ENCODE data around the gene ALS2. TPM values are rescaled to one million over a fixed set of nuclear protein-coding genes. Genes with fewer than 3 reads are reported as not detected.

The ALS2 gene
- total and polyA plus RNA-seq, 4 donors = 8.2 to 35.3 (median 15.0) TPM

- no peaks in the 10 kb centered on the region for H3K4me1 ChIP-seq (ENCODE audit: control insufficient read depth in 4 of 4, insufficient read depth in 4 of 4, low read length in 3 of 4)
- H3K9ac ChIP-seq (ENCODE audit: low read depth in 1 of 2, low read length in 2 of 2) = no peak overlapping the region
- DNase-seq (ENCODE audit: low spot score) = no peak
- H3K4me3 ChIP-seq (ENCODE audit: low read depth in 1 of 3, low read length in 3 of 3) = no peak overlapping the region
- H3K9me3 ChIP-seq (ENCODE audit: control insufficient read depth in 4 of 4, low read length in 3 of 4) = no peaks in the 10 kb centered on the region
- H3K36me3 ChIP-seq (ENCODE audit: control insufficient read depth in 4 of 4, insufficient read depth in 3 of 4, low read depth in 1 of 4, low read length in 3 of 4) = no peaks in the 10 kb centered on the region
- H3K27me3 ChIP-seq (ENCODE audit: control insufficient read depth in 4 of 4, insufficient read depth in 4 of 4, low read length in 3 of 4) = no peaks in the 10 kb centered on the region
- TF ChIP-seq CTCF (IDR thresholded peaks at IDR 0.05; ENCODE audit: low read depth, low read length, missing input control) = no peak
- TF ChIP-seq FOXA2 (IDR thresholded peaks at IDR 0.05) = no peak
- TF ChIP-seq SP1 (IDR thresholded peaks at IDR 0.05) = no peak
- no peak for TF ChIP-seq RAD21 (IDR thresholded peaks at IDR 0.05)
- no peak for TF ChIP-seq ZBTB33 (IDR thresholded peaks at IDR 0.05)
- no peak for TF ChIP-seq TAF1 (conservative IDR thresholded peaks at IDR 0.05)
- no peak for TF ChIP-seq HNF4A (conservative IDR thresholded peaks at IDR 0.05)
- TF ChIP-seq GABPA (IDR thresholded peaks at IDR 0.05 in 1 of 2, conservative IDR thresholded peaks at IDR 0.05 in 1 of 2) = no peak
- TF ChIP-seq REST (IDR thresholded peaks at IDR 0.05) = no peak
- TF ChIP-seq FOXA1 (IDR thresholded peaks at IDR 0.05) = no peak
- no peak for TF ChIP-seq YY1 (IDR thresholded peaks at IDR 0.05)
- TF ChIP-seq, protein P1, sequence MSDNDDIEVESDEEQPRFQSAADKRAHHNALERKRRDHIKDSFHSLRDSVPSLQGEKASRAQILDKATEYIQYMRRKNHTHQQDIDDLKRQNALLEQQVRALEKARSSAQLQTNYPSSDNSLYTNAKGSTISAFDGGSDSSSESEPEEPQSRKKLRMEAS (IDR thresholded peaks at IDR 0.05) = no peak
- WGBS = 83% methylated on average over 6 of the region's 6 CpGs
- no peak overlapping the region for H3K27ac ChIP-seq (ENCODE audit: low read depth in 1 of 2, low read length in 2 of 2)
Measured at GRCh38 chr2:201678401-201678800, 102.3 kb downstream of the ALS2 start.

GRCh38 chr2:201675454-201675853 lies 105.3 kb downstream of the ALS2 start:
- Histone ChIP-seq H3K27me3 (ENCODE audit: control insufficient read depth in 4 of 4, insufficient read depth in 4 of 4, low read length in 3 of 4) (no peaks in the 10 kb centered on the region), H3K4me3 (ENCODE audit: low read depth in 1 of 3, low read length in 3 of 3) (no peak overlapping the region), H3K9me3 (ENCODE audit: control insufficient read depth in 4 of 4, low read length in 3 of 4) (no peaks in the 10 kb centered on the region)

More at GRCh38 chr2:201675454-201675853, 105.3 kb downstream of the ALS2 start:
- Histone ChIP-seq H3K36me3 (ENCODE audit: control insufficient read depth in 4 of 4, insufficient read depth in 3 of 4, low read depth in 1 of 4, low read length in 3 of 4) (no peaks in the 10 kb centered on the region), H3K4me1 (ENCODE audit: control insufficient read depth in 4 of 4, insufficient read depth in 4 of 4, low read length in 3 of 4) (no peaks in the 10 kb centered on the region), H3K9ac (ENCODE audit: low read depth in 1 of 2, low read length in 2 of 2) (no peak overlapping the region), H3K27ac (ENCODE audit: low read depth in 1 of 2, low read length in 2 of 2) (no peak overlapping the region)
- 89% methylated on average over 4 of the region's 4 CpGs for WGBS
- DNase-seq (ENCODE audit: low spot score) = no peak
- no peak for TF ChIP-seq GABPA (IDR thresholded peaks at IDR 0.05 in 1 of 2, conservative IDR thresholded peaks at IDR 0.05 in 1 of 2)
- no peak for TF ChIP-seq YY1 (IDR thresholded peaks at IDR 0.05)
- TF ChIP-seq HNF4G (IDR thresholded peaks at IDR 0.05) = no peak
- no peak for TF ChIP-seq FOXA2 (IDR thresholded peaks at IDR 0.05)
- TF ChIP-seq JUND (IDR thresholded peaks at IDR 0.05) = no peak
- TF ChIP-seq, protein P1 (IDR thresholded peaks at IDR 0.05) = no peak
- TF ChIP-seq RXRA (IDR thresholded peaks at IDR 0.05) = no peak
- TF ChIP-seq SP1 (IDR thresholded peaks at IDR 0.05) = no peak
- TF ChIP-seq NR2F2 (IDR thresholded peaks at IDR 0.05) = no peak
